HEK293T (cell line): ENCODE measurements around the gene FBXO46.
"Not testable (repeated sequence)": the region's sequence is repeated elsewhere in the genome, so short reads cannot be mapped to it uniquely, and the experiment has no call there.

Experiments
- BHLHE40 ChIP-seq: fragments of 450-650 bp; IDR thresholded peaks from 2 replicates; pipeline ENCODE4 v1.6.1; 2016; ENCODE audit warnings: mild to moderate bottlenecking, moderate library complexity, borderline replicate concordance
- SP1 ChIP-seq: fragments of 450-650 bp; IDR thresholded peaks from 2 replicates; pipeline ENCODE4 v1.6.1; 2017

DNA sequence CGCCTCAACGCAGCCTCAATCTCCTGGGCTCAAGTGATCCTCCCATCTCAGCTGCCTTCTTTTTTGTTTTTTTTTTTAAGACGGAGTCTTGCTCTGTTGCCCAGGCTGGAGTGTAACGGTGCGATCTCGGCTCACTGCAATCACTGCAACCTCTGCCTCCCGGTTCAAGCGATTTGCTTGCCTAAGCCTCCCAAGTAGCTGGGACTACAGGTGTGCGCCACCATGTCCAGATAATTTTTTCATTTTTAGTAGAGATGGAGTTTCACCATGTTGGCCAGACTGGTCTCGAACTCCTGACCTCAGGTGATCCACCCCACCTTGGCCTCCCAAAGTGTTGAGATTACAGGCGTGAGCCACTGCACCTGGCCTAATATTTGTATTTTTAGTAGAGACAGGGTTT is 10.6 kb downstream of the FBXO46 start:
- not testable (repeated sequence) for TF ChIP-seq SP1, BHLHE40
